ENCODE results near the gene HOXB2. TPM values are rescaled to one million over a fixed set of nuclear protein-coding genes. Genes with fewer than 3 reads are reported as not detected.
"Not testable (repeated sequence)": the region's sequence is repeated elsewhere in the genome, so short reads cannot be mapped to it uniquely, and the experiment has no call there.

The HOXB2 gene
- total RNA-seq, 1 experiment from 2014 or later: 34.5 TPM

GRCh38 chr17:48537316-48537715 is 7.6 kb downstream of the HOXB2 start:
- H3K4me3 ChIP-seq (ENCODE audit: low read depth, low read length, poor library complexity, severe bottlenecking): no peak overlapping the region
- no peaks in the 10 kb centered on the region for H3K27me3 ChIP-seq (replicated peaks; ENCODE audit: insufficient read depth, low read depth, low read length, poor library complexity)
- no TSS peak for BruUV-seq (replicated peaks)
- CTCF ChIA-PET: no interaction called here
- POLR2A ChIA-PET (ENCODE audit: low non-redundant PET): no interaction called here
- TF ChIP-seq EZH2 (IDR thresholded peaks at IDR 0.05; ENCODE audit: borderline replicate concordance, low read depth, low read length, poor library complexity, severe bottlenecking) (no peak), CTCF (conservative IDR thresholded peaks at IDR 0.05; ENCODE audit: low read depth, low read length) (no peak)
- no peak overlapping the region for H3K27ac ChIP-seq (ENCODE audit: low read depth, low read length, poor library complexity, severe bottlenecking)
- no peaks in the 10 kb centered on the region for H3K36me3 ChIP-seq (ENCODE audit: insufficient read depth, low read length, poor library complexity, severe bottlenecking)
- H3K9me3 ChIP-seq (ENCODE audit: low read depth, low read length, poor library complexity, severe bottlenecking): no peaks in the 10 kb centered on the region
- no peak for DNase-seq (ENCODE audit: low spot score)
- peaks cover 13% of the 10 kb centered on the region for H3K4me1 ChIP-seq (ENCODE audit: insufficient read depth, low read length, poor library complexity, severe bottlenecking)
- intact Hi-C loops (cut with micrococcal nuclease; ENCODE audit: unreplicated experiment): no loop called here

- DNase-seq (ENCODE audit: low spot score); H3K27me3 ChIP-seq (replicated peaks; ENCODE audit: insufficient read depth, low read depth, low read length, poor library complexity); CTCF ChIA-PET; H3K36me3 ChIP-seq (ENCODE audit: insufficient read depth, low read length, poor library complexity, severe bottlenecking); H3K9me3 ChIP-seq (ENCODE audit: low read depth, low read length, poor library complexity, severe bottlenecking); intact Hi-C loops (cut with micrococcal nuclease; ENCODE audit: unreplicated experiment); BruUV-seq (replicated peaks); POLR2A ChIA-PET (ENCODE audit: low non-redundant PET); H3K4me3 ChIP-seq (ENCODE audit: low read depth, low read length, poor library complexity, severe bottlenecking); H3K27ac ChIP-seq (ENCODE audit: low read depth, low read length, poor library complexity, severe bottlenecking): not testable (repeated sequence)
- H3K4me1 ChIP-seq (ENCODE audit: insufficient read depth, low read length, poor library complexity, severe bottlenecking): peaks cover 11% of the 10 kb centered on the region
These were observed 8.9 kb downstream of the HOXB2 start for GRCh38 chr17:48535793-48536559.

GRCh38 chr17:48532261-48532660 is 12.6 kb downstream of the HOXB2 start:
- Histone ChIP-seq H3K36me3 (ENCODE audit: insufficient read depth, low read length, poor library complexity, severe bottlenecking) (no peaks in the 10 kb centered on the region), H3K4me1 (ENCODE audit: insufficient read depth, low read length, poor library complexity, severe bottlenecking) (peaks cover 8% of the 10 kb centered on the region), H3K9me3 (ENCODE audit: low read depth, low read length, poor library complexity, severe bottlenecking) (no peaks in the 10 kb centered on the region), H3K27me3 (replicated peaks; ENCODE audit: insufficient read depth, low read depth, low read length, poor library complexity) (no peaks in the 10 kb centered on the region), H3K27ac (ENCODE audit: low read depth, low read length, poor library complexity, severe bottlenecking) (no peak overlapping the region), H3K4me3 (ENCODE audit: low read depth, low read length, poor library complexity, severe bottlenecking) (no peak overlapping the region)
- intact Hi-C loops (cut with micrococcal nuclease; ENCODE audit: unreplicated experiment): no loop called here
- CTCF ChIA-PET: no interaction called here
- POLR2A ChIA-PET (ENCODE audit: low non-redundant PET): interaction anchor here (0.6 to 0.7 kb wide), 2 partner anchors 9 to 29 kb away, joined by 3 to 5 read pairs; no protein-coding TSS in a partner anchor
- BruUV-seq (replicated peaks): no TSS peak
- DNase-seq (ENCODE audit: low spot score): no peak
- TF ChIP-seq EZH2 (IDR thresholded peaks at IDR 0.05; ENCODE audit: borderline replicate concordance, low read depth, low read length, poor library complexity, severe bottlenecking) (no peak), CTCF (conservative IDR thresholded peaks at IDR 0.05; ENCODE audit: low read depth, low read length) (no peak)

GRCh38 chr17:48530887-48531272 is 14.0 kb downstream of the HOXB2 start, which contains the start of gene HOXB1:
Gene HOXB1 (minus strand): TSS chr17:48531011. CDS start chr17:48530904, 107 bp downstream.
- DNase-seq (ENCODE audit: low spot score): no peak
- ChIA-PET POLR2A (ENCODE audit: low non-redundant PET) (interaction anchor here (0.6 kb wide), 1 partner anchor 25 kb away, joined by 3 read pairs; no protein-coding TSS in a partner anchor), CTCF (no interaction called here)
- Histone ChIP-seq H3K36me3 (ENCODE audit: insufficient read depth, low read length, poor library complexity, severe bottlenecking) (no peaks in the 10 kb centered on the region), H3K4me1 (ENCODE audit: insufficient read depth, low read length, poor library complexity, severe bottlenecking) (peaks cover 8% of the 10 kb centered on the region), H3K27ac (ENCODE audit: low read depth, low read length, poor library complexity, severe bottlenecking) (no peak within 1 kb of the TSS), H3K9me3 (ENCODE audit: low read depth, low read length, poor library complexity, severe bottlenecking) (no peaks in the 10 kb centered on the region), H3K4me3 (ENCODE audit: low read depth, low read length, poor library complexity, severe bottlenecking) (no peak within 1 kb of the TSS), H3K27me3 (replicated peaks; ENCODE audit: insufficient read depth, low read depth, low read length, poor library complexity) (no peaks in the 10 kb centered on the region)
- intact Hi-C loops (cut with micrococcal nuclease; ENCODE audit: unreplicated experiment): no loop called here
- no peak for TF ChIP-seq CTCF (conservative IDR thresholded peaks at IDR 0.05; ENCODE audit: low read depth, low read length)
- TF ChIP-seq EZH2 (IDR thresholded peaks at IDR 0.05; ENCODE audit: borderline replicate concordance, low read depth, low read length, poor library complexity, severe bottlenecking): no peak
- no TSS peak for BruUV-seq (replicated peaks)

Data from A673 (cell line).